Right lung (tissue), 10 donors: Measurements from ENCODE around the gene RPP21. TPM values are rescaled to one million over a fixed set of nuclear protein-coding genes. Genes with fewer than 3 reads are reported as not detected.

ENCODE experiments used
- DNase-seq, 2 donors: peaks; one replicate each; pipeline ENCODE4 v3.0.0-alpha.2; 2013
- long read RNA-seq, 8 donors: transcript quantifications; one replicate each; lab custom pipeline, GENCODE V29; 2026
- polyA plus RNA-seq, 5 donors: library from polyadenylated mRNA; unstranded; fragments of 120-200 nt; gene quantifications; one replicate each; pipeline versions ENCODE4 v1.2.1 to v1.2.3, GENCODE V29; 2013; ENCODE audit warnings: inconsistent platforms in 1 of 5, low replicate concordance in 1 of 5; ENCODE audit not compliant: insufficient read length in 5 of 5, insufficient read depth in 1 of 5

Gene RPP21
- polyA plus RNA-seq: 10 to 100 TPM; 26.3 to 49.2 (median 31.7) TPM
- long read RNA-seq, donor 1, transcript RPP21-224 (5 exons, 525 nt): major isoform, 45 of 62 reads
- long read RNA-seq, donor 1, transcript RPP21-221 (4 exons, 594 nt): minor isoform, 11 of 62 reads
- long read RNA-seq, donor 1, partial matches to known transcripts: 5 of 62 reads
- long read RNA-seq, donor 1, other reads (novel, unspliced or antisense): 0 of 62 reads
- long read RNA-seq, donor 2, transcript RPP21-221 (4 exons, 594 nt): minor isoform, 9 of 30 reads
- long read RNA-seq, donor 2, transcript RPP21-224 (5 exons, 525 nt): major isoform, 20 of 30 reads
- long read RNA-seq, donor 2, partial matches to known transcripts: 0 of 30 reads
- long read RNA-seq, donor 2, other reads (novel, unspliced or antisense): 0 of 30 reads
- long read RNA-seq, donor 3, transcript RPP21-224 (5 exons, 525 nt): major isoform, 28 of 41 reads
- long read RNA-seq, donor 3, partial matches to known transcripts: 6 of 41 reads
- long read RNA-seq, donor 3, other reads (novel, unspliced or antisense): 0 of 41 reads
- long read RNA-seq, donor 4, transcript RPP21-224 (5 exons, 525 nt): major isoform, 18 of 29 reads
- long read RNA-seq, donor 4, partial matches to known transcripts: 0 of 29 reads
- long read RNA-seq, donor 4, other reads (novel, unspliced or antisense): 0 of 29 reads
- long read RNA-seq, donor 5, transcript RPP21-221 (4 exons, 594 nt): minor isoform, 11 of 66 reads
- long read RNA-seq, donor 5, transcript RPP21-224 (5 exons, 525 nt): major isoform, 49 of 66 reads
- long read RNA-seq, donor 5, partial matches to known transcripts: 0 of 66 reads
- long read RNA-seq, donor 5, other reads (novel, unspliced or antisense): 0 of 66 reads
- long read RNA-seq, donor 6, transcript RPP21-224 (5 exons, 525 nt): major isoform, 44 of 58 reads
- long read RNA-seq, donor 6, transcript RPP21-221 (4 exons, 594 nt): minor isoform, 7 of 58 reads
- long read RNA-seq, donor 6, partial matches to known transcripts: 0 of 58 reads
- long read RNA-seq, donor 6, other reads (novel, unspliced or antisense): 0 of 58 reads
- long read RNA-seq, donor 7, transcript RPP21-224 (5 exons, 525 nt): major isoform, 27 of 34 reads
- long read RNA-seq, donor 7, partial matches to known transcripts: 0 of 34 reads
- long read RNA-seq, donor 7, other reads (novel, unspliced or antisense): 0 of 34 reads
- long read RNA-seq, donor 8, transcript RPP21-224 (5 exons, 525 nt): major isoform, 12 of 19 reads
- long read RNA-seq, donor 8, transcript RPP21-221 (4 exons, 594 nt): minor isoform, 5 of 19 reads
- long read RNA-seq, donor 8, partial matches to known transcripts: 0 of 19 reads
- long read RNA-seq, donor 8, other reads (novel, unspliced or antisense): 0 of 19 reads

DNA sequence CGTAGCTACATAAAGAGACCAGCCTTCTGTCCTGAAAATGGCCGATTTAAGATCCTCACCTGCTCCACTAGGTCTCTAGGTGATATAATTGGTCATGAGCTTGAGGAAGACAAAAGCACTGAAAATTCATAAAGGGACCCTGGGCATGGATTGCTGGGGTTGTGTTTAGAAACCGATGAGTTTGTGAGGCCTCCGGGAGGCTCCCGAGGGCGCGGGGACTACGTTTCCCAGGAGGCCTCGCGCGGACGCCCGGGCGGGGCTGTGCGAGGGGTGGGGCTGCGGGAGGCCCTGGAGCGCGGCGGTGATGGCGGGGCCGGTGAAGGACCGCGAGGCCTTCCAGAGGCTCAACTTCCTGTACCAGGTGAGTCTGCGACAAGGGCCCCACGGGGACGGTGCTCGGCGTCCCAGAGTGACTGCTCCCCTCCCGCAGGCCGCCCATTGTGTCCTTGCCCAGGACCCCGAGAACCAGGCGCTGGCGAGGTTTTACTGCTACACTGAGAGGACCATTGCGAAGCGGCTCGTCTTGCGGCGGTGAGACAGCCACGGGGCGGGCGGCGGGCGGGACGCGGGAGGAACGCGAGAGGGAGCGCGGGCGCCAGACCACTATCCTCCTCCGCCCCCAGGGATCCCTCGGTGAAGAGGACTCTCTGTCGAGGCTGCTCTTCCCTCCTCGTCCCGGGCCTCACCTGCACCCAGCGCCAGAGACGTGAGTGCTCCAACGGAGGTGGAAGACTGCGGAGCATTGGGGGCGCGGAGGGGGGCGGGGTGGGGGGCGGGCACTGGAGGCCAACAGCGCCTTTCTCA is at the start of gene RPP21:
TSS of gene RPP21 (plus strand) at position 289 of the 804 bp plus-strand sequence. CDS start at position 305, 16 bp downstream.
- peak; percentile 74 to 78 for DNase-seq

DNA sequence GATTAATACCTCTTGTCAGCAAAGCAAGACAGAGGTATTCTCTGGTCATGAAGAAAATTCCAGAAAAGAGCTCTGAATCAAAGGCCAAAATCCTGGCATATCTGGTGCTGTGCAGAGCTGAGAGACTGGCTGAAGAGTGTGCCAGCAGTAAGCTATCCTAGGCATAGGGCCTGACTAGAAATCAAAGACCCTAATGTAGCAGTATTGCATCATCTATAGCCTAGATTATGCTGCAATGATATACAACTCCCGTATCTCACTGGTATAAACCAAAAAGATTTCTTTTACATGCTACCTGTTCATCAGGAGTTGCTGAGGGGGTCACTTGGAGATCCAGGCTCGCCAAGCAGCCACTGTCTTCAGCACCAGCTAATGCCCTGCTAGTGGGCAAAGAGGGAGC is 49.1 kb upstream of the RPP21 start:
- no peak for DNase-seq

DNA sequence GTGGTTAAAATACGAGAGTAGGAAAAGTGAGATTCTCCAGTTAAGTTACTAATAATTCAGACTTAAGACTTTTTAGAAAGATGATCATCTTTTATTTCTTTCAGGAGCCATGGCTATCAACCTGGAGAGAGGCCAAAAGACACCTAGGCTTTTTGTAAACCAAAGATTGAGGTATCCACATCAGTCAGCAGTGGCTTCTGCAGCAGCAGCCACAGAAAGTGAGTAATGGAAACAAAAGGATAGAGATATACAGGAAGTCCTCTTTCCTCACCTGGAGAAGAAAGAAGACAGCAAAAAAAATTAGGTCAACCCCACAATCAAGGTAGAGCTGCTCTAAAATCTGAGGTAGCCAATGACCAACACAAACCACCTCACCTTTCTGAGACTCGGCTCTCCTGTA is 41.0 kb upstream of the RPP21 start:
- no peak for DNase-seq

DNA sequence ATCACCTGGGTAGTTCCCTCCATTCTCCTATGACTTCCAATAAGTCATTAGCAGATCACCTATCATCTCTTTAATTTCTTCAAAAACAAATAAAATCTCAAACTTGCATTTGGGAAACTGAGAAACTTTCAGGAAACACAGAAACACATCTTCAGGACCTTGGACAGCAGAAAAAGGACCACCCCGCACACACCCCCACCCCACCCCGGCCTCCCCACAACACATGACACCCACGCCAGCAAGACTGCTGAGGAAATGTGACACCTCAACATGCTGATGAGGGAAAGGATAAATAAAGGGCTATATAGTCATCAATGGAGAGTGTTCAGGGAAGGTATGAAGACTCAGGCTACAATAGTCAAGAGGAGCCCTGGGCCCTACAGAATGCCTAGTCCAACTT is 33.9 kb upstream of the RPP21 start:
- no peak for DNase-seq

DNA sequence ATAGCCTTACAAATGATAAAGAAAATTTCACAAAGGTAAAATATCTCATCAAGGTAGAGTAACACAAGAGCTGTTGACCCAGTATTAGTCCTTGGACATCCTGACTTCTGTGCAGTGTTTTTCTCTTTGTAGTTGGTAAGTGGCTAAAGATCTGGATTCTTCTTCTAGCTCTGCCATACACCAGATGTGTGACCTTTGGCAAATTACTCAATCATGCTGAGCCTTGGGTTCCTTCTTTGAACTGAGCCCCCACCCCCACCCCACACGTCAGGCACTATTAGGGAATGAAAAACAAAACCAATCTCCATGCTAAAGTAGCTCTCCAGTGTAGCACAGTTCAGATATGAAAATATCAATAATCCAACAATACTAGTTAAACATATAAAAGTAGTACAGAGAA is 33.3 kb upstream of the RPP21 start:
- no peak for DNase-seq

DNA sequence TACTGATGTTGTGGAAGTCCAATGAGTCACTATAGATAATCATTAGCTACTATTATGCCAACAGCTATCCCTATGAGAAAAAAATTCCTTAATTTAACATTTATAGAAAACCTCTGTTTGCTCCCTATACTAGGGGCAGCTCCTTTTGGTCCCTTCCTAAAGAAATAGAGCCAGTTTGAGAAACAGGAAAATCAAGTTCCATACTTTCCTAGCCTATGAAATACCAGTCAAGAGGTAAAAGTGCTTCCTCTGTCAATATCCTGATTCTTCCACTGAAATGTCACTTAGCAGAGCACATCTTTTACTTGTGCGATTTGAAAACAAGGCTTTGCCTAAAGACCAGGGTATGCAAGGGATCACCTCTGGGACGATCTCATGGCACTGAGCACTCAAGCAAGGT is 32.7 kb upstream of the RPP21 start:
- DNase-seq: no peak

DNA sequence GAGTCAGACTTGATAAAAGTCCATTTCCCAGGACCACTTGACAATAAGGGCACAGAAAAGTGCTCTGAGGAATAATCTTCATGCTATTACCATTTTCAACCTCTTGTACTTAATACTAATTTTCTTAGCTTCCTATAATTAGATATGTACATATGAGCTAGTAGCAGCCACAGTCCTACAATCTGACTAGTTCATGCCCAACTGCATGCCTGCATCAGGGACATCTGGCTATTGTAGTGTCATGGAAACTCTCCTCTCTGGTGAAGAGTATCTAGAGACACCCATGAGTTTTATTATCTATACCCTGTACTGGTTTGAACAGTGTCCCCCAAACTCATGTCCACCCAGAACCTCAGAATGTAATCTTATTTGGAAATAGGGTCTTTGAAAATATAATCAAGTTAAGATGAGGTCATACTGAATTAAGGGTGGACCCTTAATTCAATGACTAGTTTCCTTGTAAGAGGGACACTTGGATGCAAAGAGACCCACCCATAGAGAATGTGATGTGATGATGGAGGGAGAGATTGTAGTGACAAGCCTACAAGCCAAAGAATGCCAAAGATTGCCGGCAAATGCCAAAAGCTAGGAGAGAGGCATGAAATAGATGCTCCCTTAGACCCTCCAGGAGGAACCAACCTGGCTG is 32.2 kb upstream of the RPP21 start:
- no peak for DNase-seq

DNA sequence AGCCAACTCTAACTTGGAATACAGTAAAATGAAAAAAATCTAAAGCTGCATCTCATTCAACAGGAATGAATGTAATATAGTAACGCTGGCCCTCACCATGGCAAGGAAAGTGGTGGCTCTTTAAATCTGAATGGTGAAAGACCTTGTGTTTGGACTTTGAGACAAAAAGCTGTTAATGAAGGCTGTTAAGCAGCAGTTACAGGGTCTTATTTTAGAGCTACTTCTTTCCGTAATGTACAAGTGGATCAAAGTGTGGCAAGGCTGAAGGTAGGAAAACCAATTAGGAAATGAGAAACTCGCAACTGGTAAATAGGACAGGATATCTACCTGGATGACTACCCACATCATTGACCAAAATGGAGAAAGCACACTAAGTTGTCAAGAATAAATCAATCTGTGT is 29.8 kb upstream of the RPP21 start:
- DNase-seq: no peak

DNA sequence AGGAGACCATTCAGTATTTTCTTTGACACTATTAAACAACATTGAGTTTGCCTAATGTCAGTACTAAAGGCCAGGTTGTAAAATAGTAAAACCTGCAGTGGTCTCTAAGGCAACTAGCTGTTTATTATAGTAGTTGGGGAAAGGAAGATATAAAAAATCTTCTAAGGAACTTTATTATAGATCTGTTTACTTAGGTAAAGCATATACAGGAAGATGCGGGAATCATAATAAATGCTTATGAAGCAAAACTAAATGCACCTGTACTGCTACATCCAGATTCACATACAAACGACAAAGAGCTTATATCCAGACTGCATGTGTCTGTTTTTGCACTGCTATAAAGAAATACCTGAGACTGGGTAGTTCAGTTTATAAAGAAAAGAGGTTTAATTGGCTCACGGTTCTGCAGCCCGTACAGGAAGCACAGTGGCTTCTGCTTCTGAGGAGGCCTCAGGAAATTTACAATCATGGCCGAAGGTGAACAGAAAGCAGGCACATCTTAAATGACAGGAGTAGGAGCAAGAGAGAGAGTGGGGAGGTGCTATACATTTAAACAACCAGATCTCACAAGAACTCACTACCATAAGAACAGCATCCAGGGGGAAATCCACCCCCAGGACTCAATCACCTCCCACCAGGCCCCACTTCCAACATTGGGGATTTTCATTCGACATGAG is 26.9 kb upstream of the RPP21 start:
- no peak for DNase-seq

DNA sequence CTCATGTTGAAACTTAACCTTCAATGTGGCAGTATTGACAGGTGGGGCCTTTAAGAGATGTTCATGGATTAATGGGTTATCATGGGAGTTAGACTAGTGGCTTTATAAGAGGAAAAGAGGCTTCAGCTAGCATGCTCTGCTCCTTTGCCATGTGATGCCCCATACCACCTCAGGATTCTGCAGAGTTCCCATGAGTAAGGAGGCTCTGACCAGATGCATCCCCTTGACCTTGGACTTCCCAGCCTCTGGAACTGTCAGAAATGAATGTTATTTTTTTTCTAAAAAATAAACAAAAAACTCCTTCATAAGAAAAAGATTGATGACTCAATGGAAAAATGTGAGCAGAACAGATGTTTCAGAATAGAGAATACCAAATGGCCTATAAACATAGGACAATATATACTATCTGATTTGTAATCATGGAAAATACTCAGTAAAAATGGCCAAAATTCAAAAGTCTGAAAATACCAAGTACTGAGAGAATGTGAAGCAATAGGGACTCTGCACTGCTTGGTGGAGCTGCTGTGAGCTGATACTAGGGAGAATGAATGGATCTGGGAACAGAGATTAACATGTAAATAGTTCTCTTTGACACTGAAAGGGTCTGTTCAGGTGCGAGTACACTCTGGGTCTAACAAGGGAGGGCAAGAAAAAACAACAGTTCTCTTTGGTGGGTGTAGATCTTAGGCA is 25.7 kb upstream of the RPP21 start:
- no peak for DNase-seq

DNA sequence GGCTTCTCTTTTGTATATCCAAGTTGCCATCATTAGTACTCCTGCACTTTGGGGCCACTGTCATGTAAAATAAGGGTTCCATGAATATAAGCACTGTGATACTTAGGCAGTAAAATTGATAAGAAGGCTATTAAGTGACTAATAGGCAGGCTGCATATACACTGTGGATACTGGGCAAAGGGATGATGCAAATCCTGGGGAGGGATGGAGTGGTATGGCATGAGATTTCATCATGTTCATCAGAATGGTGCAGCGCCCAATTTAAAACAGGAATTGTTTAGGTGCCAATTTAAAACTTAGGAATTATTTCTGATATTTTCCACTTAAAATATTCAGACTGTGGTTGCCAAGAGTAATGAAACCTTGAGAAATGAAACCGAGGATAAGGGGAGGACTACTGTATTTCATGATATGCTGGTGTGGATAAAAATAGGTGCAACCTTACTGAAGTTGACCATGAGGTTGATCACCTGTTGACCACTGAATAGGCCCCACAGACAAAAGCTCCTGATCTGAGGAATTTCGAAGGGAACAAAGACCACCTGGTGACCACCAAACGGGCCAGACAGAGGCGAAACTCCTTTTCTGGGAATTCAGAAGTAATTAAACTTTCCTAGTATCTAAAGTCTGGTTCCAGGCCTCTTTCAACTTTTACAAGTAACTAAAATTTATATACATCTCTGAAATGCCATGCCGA is 23.1 kb upstream of the RPP21 start:
- no peak for DNase-seq

DNA sequence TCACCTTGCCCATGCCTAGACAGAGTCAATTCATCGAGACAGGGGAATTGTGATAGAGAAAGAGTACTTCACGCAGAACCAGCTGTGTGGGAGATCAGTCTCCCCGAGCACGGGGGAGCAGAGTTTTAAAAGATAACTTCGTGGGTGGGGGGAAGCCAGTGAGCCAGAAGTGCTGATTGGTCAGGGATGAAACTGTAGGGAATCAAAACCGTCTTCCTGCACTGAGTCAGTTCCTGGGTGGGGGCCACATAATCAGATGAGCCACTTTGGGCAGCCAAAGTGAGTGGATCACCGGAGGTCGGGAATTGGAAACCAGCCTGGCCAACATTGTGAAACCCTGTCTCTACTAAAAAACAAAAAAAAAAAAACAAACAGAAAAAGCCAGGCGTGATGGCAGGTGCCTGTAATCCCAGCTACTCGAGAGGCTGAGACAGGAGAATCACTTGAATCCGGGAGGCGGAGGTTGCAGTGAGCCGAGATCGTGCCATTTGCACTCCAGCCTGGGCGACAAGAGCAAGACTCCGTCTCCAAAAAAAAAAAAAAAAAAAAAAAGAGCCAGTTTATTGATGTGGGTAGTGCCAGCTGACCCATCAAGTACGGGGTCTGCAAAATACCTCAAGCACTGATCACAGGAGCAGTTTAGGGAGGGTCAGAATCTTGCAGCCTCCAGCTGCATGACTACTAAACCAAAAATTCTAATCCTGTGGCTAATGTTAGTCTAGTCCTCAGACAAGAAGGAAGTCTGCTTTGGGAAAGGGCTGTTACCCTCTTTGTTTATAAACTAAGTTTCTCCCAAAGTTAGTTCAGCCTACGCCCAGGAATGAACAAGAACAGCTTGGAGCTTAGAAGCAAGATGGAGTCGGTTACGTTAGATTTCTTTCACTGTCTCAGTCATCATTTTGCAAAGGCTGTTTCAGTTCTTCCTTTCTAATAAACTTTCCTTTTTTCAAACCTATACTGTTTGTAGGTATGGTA is 22.1 kb upstream of the RPP21 start:
- no peak for DNase-seq

DNA sequence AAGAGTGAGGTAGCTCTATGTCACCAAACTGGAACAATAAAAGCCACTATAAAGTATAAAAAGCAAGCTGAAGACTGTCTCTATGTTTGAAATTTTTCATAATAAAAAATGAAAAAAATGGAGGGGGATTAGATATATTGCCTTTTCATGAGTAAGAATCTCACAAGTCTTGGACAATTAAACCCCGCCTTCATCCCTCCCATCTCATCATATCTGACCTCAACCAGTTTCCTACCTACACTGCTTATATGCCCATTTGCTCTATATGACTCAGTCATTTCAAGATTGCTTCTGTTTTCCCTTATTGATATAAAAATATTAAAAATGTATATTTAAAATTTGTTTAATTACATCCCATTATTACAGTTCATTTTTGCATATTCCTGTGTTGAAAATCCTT is 21.1 kb upstream of the RPP21 start:
- DNase-seq: no peak

DNA sequence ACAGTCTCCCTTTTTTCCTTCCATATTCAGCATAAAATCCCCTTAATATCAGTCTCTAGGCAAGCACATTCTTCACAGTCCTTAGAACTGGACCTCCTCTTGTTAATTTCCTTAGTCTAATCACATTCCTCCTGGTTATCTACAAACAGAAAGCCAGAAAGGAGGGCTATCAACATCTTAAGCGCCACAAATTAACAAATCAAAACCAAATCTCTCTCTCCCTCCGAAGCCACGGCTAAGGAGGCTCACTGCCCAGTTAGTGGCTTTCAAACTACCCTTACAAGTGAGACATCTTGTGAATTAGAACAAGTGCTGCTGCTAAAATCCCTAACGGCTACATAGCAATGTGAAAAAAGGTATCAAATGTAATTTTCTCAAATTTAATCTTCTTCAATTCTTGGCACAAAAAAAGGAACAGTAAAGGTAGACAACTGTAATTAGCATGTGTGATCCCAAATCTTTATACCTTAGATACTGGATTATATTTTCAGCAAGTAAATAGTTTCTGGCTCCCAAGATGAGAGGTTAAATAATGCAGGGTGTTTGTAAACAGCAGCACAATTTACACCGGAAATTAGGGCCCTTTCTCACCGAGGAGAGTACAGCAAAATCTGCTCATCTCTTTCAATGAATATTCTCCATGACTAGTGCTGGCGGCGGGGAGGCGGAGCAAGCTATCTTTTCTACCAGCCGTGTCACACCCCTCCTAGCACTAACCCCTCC is 19.6 kb upstream of the RPP21 start:
- no peak for DNase-seq

DNA sequence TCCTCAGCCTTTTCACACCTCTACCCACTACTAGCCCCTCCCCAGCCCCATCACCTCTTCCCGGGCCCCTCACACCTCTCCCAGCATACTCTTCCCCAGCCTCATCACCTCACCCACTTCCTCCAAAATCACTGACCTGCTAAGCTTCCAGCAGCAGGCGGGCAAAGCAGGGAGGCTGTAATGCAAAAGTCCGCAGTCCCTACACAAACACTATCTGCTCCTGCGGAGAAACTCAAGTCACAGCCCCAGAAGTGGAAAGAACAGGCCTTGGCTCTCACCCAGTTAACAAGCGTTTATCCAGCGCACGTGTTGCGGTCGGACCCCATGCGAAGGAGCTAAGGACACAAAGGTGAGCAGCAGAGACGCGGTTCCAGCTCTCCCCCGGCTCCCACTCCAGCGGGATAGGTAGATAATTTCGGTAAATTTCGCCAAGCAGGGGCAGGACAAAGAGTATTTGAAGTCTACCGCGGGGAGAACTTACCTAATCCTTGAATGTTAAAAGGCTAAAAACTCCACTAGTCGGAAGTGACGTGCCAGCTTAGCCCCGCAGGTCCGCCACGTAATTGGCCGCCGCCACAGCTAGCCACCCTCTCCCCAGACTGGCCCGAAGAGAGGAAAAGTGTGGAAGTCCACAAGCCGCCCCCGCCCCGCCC is 19.0 kb upstream of the RPP21 start:
- no peak for DNase-seq
